ENCODE results near the gene WNT1.

WNT1 gene

GRCh38 chr12:48968467-48968866, 9.7 kb upstream of the WNT1 start:
- TF ChIP-seq, protein P1, sequence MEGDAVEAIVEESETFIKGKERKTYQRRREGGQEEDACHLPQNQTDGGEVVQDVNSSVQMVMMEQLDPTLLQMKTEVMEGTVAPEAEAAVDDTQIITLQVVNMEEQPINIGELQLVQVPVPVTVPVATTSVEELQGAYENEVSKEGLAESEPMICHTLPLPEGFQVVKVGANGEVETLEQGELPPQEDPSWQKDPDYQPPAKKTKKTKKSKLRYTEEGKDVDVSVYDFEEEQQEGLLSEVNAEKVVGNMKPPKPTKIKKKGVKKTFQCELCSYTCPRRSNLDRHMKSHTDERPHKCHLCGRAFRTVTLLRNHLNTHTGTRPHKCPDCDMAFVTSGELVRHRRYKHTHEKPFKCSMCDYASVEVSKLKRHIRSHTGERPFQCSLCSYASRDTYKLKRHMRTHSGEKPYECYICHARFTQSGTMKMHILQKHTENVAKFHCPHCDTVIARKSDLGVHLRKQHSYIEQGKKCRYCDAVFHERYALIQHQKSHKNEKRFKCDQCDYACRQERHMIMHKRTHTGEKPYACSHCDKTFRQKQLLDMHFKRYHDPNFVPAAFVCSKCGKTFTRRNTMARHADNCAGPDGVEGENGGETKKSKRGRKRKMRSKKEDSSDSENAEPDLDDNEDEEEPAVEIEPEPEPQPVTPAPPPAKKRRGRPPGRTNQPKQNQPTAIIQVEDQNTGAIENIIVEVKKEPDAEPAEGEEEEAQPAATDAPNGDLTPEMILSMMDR (IDR thresholded peaks at IDR 0.05; ENCODE audit: control insufficient read depth, extremely low read depth, insufficient read depth): no peak
- no peak for DNase-seq (ENCODE audit: low read depth)
- H3K4me3 ChIP-seq (ENCODE audit: low read depth, low read length): no peak overlapping the region

DNA sequence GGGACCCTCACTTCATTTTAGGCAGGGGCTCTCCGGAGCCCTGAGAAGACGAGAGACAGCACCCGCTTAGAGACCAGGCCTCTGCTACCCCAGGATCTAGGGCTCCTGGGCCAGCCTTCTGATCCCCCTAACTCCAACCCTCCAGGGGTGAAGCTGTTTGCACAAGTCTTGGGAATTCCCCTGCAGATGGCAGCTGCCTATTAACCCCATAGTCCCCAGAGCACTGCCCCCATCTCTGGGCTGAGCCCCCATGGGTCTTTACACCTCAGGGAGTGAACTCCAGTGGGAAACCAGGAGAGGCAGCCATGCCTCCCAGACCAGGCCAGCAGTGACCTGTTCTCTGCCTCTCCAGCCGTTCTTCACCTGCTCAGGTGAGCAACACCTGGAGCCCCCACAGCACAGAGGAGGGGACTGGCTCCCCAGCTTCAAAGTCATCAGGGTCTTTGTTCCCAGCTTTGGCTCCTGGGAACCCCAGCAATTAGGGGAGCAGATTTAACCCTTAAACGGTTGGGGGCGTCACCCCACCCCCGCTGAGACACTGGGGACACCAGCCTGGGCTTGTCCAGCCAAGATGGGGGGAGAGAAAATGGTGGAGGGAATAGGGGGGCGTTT, 8.9 kb upstream of the WNT1 start:
- no peak overlapping the region for H3K4me3 ChIP-seq (ENCODE audit: low read depth, low read length)
- TF ChIP-seq, protein P1 (IDR thresholded peaks at IDR 0.05; ENCODE audit: control insufficient read depth, extremely low read depth, insufficient read depth): no peak
- DNase-seq (ENCODE audit: low read depth): no peak

DNA sequence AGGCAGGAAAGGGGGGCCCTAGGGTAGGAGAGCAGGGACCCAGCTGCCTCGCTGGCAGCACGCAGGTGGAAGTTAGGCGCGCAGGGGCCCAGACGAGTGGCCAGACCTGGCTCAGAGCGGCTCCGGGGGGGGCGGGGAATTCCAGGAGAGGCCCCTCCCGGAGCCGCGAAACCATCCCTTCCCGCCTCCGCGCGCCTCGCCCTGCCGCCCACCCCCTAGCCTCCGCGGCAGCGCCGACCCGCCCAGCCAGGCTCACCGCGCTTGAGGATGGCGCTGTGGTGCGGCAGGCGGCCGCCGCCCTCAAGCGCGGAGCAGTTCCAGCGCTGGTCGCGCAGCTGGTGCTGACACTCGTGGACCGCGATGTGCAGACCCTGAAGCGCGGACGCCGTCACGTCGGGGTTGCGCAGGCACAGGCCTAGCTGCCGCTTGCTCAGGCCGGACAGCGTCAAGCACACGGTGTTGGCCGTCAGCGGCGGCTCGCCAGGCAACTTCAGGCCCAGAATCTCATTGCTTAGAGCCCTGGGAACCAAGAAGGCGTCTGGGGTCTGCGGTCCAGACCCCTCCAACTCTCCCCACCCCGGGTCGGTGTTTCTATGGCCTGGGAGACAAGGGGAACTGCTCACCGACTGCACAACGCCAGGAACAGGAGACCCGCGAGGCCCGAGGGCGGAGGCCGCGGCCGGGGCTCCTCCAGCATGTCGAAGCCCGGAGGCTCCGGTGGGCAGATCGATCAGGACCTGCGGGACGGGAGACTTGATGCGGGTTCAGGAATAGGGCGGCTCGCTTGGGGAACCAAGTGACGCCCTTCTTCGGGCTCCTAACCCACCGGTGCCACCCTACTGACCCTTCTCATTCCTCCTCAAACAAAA, 8.1 kb upstream of the WNT1 start:
- H3K4me3 ChIP-seq (ENCODE audit: low read depth, low read length): no peak overlapping the region
- no peak for DNase-seq (ENCODE audit: low read depth)
- TF ChIP-seq, protein P1 (IDR thresholded peaks at IDR 0.05; ENCODE audit: control insufficient read depth, extremely low read depth, insufficient read depth): no peak

DNA sequence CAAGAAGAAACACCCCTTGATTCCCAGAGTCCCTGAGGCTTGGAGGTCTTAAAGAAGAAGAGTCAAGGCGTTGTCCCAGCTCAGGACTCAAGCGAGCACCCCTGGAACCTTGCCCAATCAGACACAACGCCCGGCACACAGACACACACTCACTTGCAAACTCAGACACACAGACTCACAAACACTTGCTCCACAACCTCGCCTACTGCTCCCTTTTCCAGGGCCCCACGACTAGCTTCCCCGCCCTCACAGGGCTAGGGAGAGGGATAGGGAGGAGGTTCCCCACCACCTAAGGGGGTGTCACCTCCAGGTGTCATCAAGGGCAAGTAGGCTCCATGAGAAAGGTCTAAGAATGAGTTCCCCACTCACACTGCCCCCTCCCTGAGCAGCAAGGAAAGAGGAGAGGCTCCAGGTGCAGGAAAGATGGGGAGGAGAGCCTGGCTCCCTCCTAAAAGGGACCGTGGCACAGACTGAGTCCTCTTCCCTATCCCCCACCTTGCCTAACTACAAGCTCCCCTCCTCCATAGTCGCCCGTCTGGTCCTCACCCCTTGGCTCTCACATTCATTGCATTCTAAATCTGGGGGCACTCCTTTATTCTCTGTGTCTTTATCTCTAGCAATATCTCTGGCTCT, 7.3 kb upstream of the WNT1 start:
- TF ChIP-seq, protein P1 (IDR thresholded peaks at IDR 0.05; ENCODE audit: control insufficient read depth, extremely low read depth, insufficient read depth): no peak
- peak overlapping the region; percentile 50 for H3K4me3 ChIP-seq (ENCODE audit: low read depth, low read length)

GRCh38 chr12:48972213-48972951, 5.7 kb upstream of the WNT1 start:
- H3K4me3 ChIP-seq (ENCODE audit: low read depth, low read length): no peak overlapping the region; the same call in 1 of the 2 replicates
- TF ChIP-seq, protein P1 (IDR thresholded peaks at IDR 0.05; ENCODE audit: control insufficient read depth, extremely low read depth, insufficient read depth): no peak
- no peak for DNase-seq (ENCODE audit: low read depth)

More for the DNA sequence above, 7.3 kb upstream of the WNT1 start:
- no peak for DNase-seq (ENCODE audit: low read depth)

DNA sequence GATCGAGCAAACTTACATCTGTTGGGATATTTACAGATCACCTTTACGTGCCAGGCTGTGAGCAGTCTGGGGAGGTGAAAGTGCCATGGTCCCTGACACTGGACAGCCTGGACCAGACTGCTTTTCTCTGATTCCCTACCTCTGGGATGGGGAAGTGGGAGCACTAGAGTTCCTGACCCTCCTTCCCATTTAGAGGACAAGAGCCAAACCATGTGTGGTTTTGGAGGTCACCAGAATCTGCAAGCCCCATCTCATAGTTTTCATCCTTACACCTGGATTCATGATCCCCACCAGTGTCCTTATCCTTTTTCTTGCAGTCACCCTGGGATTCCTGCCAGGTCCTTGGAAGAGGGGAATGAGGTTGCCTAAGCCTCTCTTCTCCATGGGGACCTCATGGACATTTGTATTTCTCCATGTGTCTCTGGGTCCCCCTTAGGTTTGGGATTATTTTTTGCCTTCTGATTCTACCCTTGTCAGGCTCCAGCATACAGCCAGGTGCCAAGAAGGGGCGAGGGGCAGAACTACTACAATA, 5.1 kb upstream of the WNT1 start:
- no peak overlapping the region for H3K4me3 ChIP-seq (ENCODE audit: low read depth, low read length)
- no peak for DNase-seq (ENCODE audit: low read depth)
- TF ChIP-seq, protein P1 (IDR thresholded peaks at IDR 0.05; ENCODE audit: control insufficient read depth, extremely low read depth, insufficient read depth): no peak
